RWPE2 (cell line): ENCODE results near the gene PTRH1.

ENCODE experiments used
- ATAC-seq: fragments of 200-7000 bp; cut with Tn5 transposase; 3 replicates; pipeline ENCODE4 v1.9.1; 2021; ENCODE audit warnings: low read depth
- DNase-seq: peaks from one replicate; pipeline ENCODE4 v3.0.0-alpha.2; 2020; ENCODE audit warnings: low spot score
- H3K27ac ChIP-seq: fragments of 450-650 bp; 2 replicates; pipeline ENCODE4 v1.5.1; 2017; ENCODE audit warnings: mild to moderate bottlenecking; ENCODE audit not compliant: poor library complexity, severe bottlenecking
- H3K27me3 ChIP-seq: fragments of 250-450 bp; sonication (Bioruptor Pico); 2 replicates; pipeline ENCODE4 v1.5.1; 2021; ENCODE audit warnings: mild to moderate bottlenecking, moderate library complexity; ENCODE audit not compliant: insufficient read depth, poor library complexity, severe bottlenecking
- H3K36me3 ChIP-seq: fragments of 250-450 bp; sonication (Bioruptor Pico); 2 replicates; pipeline ENCODE4 v1.5.1; 2020; ENCODE audit warnings: low read depth, mild to moderate bottlenecking, moderate library complexity
- H3K4me1 ChIP-seq: fragments of 250-450 bp; sonication (Bioruptor Pico); 2 replicates; pipeline ENCODE4 v1.5.1; 2021; ENCODE audit warnings: mild to moderate bottlenecking, moderate library complexity; ENCODE audit not compliant: insufficient read depth, poor library complexity, severe bottlenecking
- H3K4me3 ChIP-seq: fragments of 250-450 bp; sonication (Bioruptor Pico); 2 replicates; pipeline ENCODE4 v1.5.1; 2021; ENCODE audit warnings: mild to moderate bottlenecking, moderate library complexity; ENCODE audit not compliant: severe bottlenecking
- H3K9me3 ChIP-seq: fragments of 250-450 bp; sonication (Bioruptor Pico); 2 replicates; pipeline ENCODE4 v1.5.1; 2021; ENCODE audit warnings: mild to moderate bottlenecking, moderate library complexity; ENCODE audit not compliant: severe bottlenecking
- TF ChIP-seq, protein P1 (sequence below): fragments of 450-650 bp; IDR thresholded peaks from one replicate; pipeline ENCODE4 v1.5.1; 2017; ENCODE audit warnings: mild to moderate bottlenecking, moderate library complexity; ENCODE audit not compliant: poor library complexity, severe bottlenecking

The PTRH1 gene

GRCh38 chr9:127730799-127731410 is 15.4 kb upstream of the PTRH1 start:
- peak; percentile 51 for DNase-seq
- TF ChIP-seq, protein P1, sequence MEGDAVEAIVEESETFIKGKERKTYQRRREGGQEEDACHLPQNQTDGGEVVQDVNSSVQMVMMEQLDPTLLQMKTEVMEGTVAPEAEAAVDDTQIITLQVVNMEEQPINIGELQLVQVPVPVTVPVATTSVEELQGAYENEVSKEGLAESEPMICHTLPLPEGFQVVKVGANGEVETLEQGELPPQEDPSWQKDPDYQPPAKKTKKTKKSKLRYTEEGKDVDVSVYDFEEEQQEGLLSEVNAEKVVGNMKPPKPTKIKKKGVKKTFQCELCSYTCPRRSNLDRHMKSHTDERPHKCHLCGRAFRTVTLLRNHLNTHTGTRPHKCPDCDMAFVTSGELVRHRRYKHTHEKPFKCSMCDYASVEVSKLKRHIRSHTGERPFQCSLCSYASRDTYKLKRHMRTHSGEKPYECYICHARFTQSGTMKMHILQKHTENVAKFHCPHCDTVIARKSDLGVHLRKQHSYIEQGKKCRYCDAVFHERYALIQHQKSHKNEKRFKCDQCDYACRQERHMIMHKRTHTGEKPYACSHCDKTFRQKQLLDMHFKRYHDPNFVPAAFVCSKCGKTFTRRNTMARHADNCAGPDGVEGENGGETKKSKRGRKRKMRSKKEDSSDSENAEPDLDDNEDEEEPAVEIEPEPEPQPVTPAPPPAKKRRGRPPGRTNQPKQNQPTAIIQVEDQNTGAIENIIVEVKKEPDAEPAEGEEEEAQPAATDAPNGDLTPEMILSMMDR = no peak
- H3K4me1 ChIP-seq = no peaks in the 10 kb centered on the region
- no peak for ATAC-seq
- H3K9me3 ChIP-seq = no peaks in the 10 kb centered on the region
- H3K4me3 ChIP-seq = no peak overlapping the region
- H3K27ac ChIP-seq = no peak overlapping the region
- no peaks in the 10 kb centered on the region for H3K27me3 ChIP-seq
- H3K36me3 ChIP-seq = no peaks in the 10 kb centered on the region

DNA sequence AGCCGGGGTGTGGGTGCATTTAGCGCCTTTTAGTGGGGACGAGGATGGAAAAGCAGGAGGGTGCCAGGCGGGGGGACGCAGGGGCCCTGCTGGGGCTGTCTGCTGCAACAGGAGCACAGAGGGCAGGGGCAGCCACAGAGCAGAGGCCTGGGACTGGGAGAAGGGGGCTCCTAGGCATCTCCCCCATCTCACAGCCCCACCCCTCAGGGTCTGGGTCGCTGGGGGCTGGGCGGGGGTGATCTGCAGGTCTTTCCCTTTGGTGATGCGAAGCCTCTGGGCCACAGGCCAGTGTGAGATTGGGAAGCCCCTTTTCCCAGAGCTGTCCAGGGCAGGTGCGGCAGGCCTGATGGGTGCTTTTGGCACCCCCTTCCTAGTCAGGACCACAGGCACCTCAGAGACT is 14.8 kb upstream of the PTRH1 start:
- no peaks in the 10 kb centered on the region for H3K36me3 ChIP-seq
- TF ChIP-seq, protein P1 = no peak
- no peak for ATAC-seq
- no peak overlapping the region for H3K4me3 ChIP-seq
- H3K4me1 ChIP-seq = no peaks in the 10 kb centered on the region
- DNase-seq = no peak
- no peaks in the 10 kb centered on the region for H3K27me3 ChIP-seq
- no peak overlapping the region for H3K27ac ChIP-seq
- H3K9me3 ChIP-seq = no peaks in the 10 kb centered on the region

- no peaks in the 10 kb centered on the region for H3K9me3 ChIP-seq
- ATAC-seq (no peak), DNase-seq (peak; percentile 33)
- no peaks in the 10 kb centered on the region for H3K36me3 ChIP-seq
- no peak overlapping the region for H3K4me3 ChIP-seq
- no peaks in the 10 kb centered on the region for H3K27me3 ChIP-seq
- no peak overlapping the region for H3K27ac ChIP-seq
- no peaks in the 10 kb centered on the region for H3K4me1 ChIP-seq
- TF ChIP-seq, protein P1 = no peak
Observed at GRCh38 chr9:127729522-127730256, 14.2 kb upstream of the PTRH1 start.

DNA sequence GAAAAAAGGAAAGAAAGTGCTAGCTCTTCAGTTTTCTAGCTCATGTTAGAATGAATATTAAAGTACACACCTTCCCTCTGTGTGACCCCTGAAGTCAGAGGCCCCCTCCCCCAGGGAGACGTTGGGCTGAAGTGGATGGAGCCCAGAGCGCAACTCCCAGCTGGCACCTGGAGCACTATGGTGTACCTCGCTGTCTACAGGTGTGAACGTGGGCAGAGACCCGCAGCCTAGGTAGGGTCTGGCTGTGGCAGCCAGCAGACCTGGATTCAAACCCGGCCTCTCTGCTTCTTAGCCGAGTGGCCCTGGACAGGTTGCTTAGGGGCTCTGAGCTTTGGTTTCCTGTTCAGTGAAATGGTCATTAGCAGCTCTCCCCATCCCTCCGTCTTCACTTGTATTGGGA is 13.3 kb upstream of the PTRH1 start:
- TF ChIP-seq, protein P1 = no peak
- no peaks in the 10 kb centered on the region for H3K36me3 ChIP-seq
- no peaks in the 10 kb centered on the region for H3K27me3 ChIP-seq
- H3K4me1 ChIP-seq = no peaks in the 10 kb centered on the region
- H3K9me3 ChIP-seq = no peaks in the 10 kb centered on the region
- peak; percentile 49 for DNase-seq
- no peak for ATAC-seq
- no peak overlapping the region for H3K4me3 ChIP-seq
- no peak overlapping the region for H3K27ac ChIP-seq

DNA sequence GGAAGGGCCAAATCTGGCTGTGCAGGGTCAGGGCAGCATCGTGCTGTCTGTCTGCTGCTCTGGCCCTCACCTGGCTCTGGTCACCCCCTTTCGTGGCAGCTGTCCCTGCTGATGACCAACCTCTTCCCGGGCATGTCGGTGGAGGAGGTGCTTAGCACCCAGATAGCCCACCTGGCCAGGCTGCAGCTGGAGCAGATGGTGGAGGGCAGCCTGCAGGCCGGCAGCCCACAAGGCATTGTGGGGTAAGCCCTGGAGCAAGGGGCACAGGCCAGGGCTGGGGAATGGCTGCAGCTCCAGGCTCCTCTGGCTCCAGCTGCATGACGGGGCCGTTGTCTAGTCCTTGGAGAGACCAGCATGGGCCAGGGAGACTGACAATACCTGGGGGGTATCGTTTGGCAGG is 11.4 kb upstream of the PTRH1 start:
- Histone ChIP-seq H3K27me3 (no peaks in the 10 kb centered on the region), H3K4me1 (peaks cover 4% of the 10 kb centered on the region), H3K4me3 (no peak overlapping the region), H3K9me3 (no peaks in the 10 kb centered on the region), H3K36me3 (no peaks in the 10 kb centered on the region), H3K27ac (no peak overlapping the region)
- TF ChIP-seq, protein P1 = no peak
- peak; percentile 51 for DNase-seq
- no peak for ATAC-seq
